Calu3 (cell line): ENCODE data around the gene TTC4. TPM values are rescaled to one million over a fixed set of nuclear protein-coding genes. Genes with fewer than 3 reads are reported as not detected.
"Not testable (repeated sequence)": the region's sequence is repeated elsewhere in the genome, so short reads cannot be mapped to it uniquely, and the experiment has no call there.

Experiments used
- BruUV-seq: library from RNA; stranded (reverse); fragments of 400-500 nt; replicated peaks from 2 replicates; lab custom pipeline; 2021; lab: Mats Ljungman, UMichigan
- CTCF ChIA-PET: fragments of 300-600 bp; sonication (Branson Sonifier 250); formaldehyde crosslinking; loops from one replicate; lab custom pipeline; 2022; ENCODE audit warnings: antibody characterized with exemption; lab: Charles Lee
- DNase-seq: peaks from one replicate; pipeline ENCODE4 v3.0.0; 2022
- H3K27ac Mint-ChIP-seq: one replicate; pipeline ENCODE4 v1.8.0; 2022; ENCODE audit warnings: mixed read lengths; ENCODE audit not compliant: unreplicated experiment
- H3K27me3 Mint-ChIP-seq: one replicate; pipeline ENCODE4 v1.8.0; 2022; ENCODE audit warnings: mixed read lengths; ENCODE audit not compliant: unreplicated experiment
- H3K36me3 Mint-ChIP-seq: one replicate; pipeline ENCODE4 v1.8.0; 2022; ENCODE audit warnings: mild to moderate bottlenecking, moderate library complexity, mixed read lengths; ENCODE audit not compliant: insufficient read depth, unreplicated experiment
- H3K4me1 Mint-ChIP-seq: one replicate; pipeline ENCODE4 v1.8.0; 2022; ENCODE audit warnings: mild to moderate bottlenecking, low read depth, mixed read lengths; ENCODE audit not compliant: unreplicated experiment
- H3K4me3 Mint-ChIP-seq: one replicate; pipeline ENCODE4 v1.8.0; 2022; ENCODE audit warnings: mild to moderate bottlenecking, low read depth, moderate library complexity, mixed read lengths; ENCODE audit not compliant: unreplicated experiment
- H3K9me3 Mint-ChIP-seq: one replicate; pipeline ENCODE4 v1.8.0; 2022; ENCODE audit warnings: low read depth, mixed read lengths; ENCODE audit not compliant: unreplicated experiment
- CTCF ChIP-seq: fragments of 200-600 bp; IDR thresholded peaks from one replicate; pipeline ENCODE4 v1.8.0; 2022; ENCODE audit warnings: antibody characterized with exemption; ENCODE audit not compliant: unreplicated experiment
- intact Hi-C: fragments of 100-400 bp; cut with micrococcal nuclease; formaldehyde crosslinking; loops from one replicate; pipeline ENCODE4 v1.10.0; 2022; ENCODE audit not compliant: unreplicated experiment
- total RNA-seq: library from RNA; stranded (reverse); gene quantifications from 2 replicates; pipeline ENCODE4 v1.2.3, GENCODE V29; 2022

TTC4 gene
- total RNA-seq, 1 experiment from 2014 or later, result 22.9 TPM

- Mint-ChIP-seq H3K27me3 (no peaks in the 10 kb centered on the region), H3K36me3 (no peaks in the 10 kb centered on the region), H3K9me3 (no peaks in the 10 kb centered on the region), H3K4me3 (no peak overlapping the region), H3K27ac (no peak overlapping the region), H3K4me1 (no peaks in the 10 kb centered on the region)
- DNase-seq, result no peak
- TF ChIP-seq CTCF, result no peak
- intact Hi-C loops, result no loop called here
- CTCF ChIA-PET, result no interaction called here
- no TSS peak for BruUV-seq
Observed at GRCh38 chr1:54774820-54775498, 59.3 kb downstream of the TTC4 start.

GRCh38 chr1:54775828-54776721 lies 60.4 kb downstream of the TTC4 start:
- H3K27ac Mint-ChIP-seq, H3K9me3 Mint-ChIP-seq, H3K27me3 Mint-ChIP-seq, H3K4me3 Mint-ChIP-seq, CTCF ChIA-PET, H3K4me1 Mint-ChIP-seq, BruUV-seq, DNase-seq, H3K36me3 Mint-ChIP-seq, intact Hi-C loops: not testable (repeated sequence)

DNA sequence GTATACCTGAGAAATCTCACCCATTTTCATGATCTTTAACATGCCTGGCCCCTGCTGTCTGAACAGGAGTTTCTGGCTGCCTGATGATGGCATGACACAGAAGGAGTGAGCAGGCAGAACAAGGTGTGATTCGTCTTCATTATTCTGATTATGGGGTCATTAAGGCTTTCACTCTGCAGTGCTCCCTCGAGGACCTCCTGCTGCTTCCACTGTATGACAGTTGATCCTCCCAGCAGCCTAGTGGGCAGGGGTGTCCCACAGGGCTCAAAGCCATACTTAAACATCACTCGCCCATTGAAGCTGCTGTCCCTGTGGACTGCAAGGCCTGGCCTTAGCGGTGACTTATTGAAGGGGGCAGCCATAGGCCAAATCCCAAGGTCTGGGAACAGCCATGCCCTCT lies 61.4 kb downstream of the TTC4 start:
- intact Hi-C loops, result no loop called here
- BruUV-seq, result no TSS peak
- CTCF ChIA-PET, result no interaction called here

GRCh38 chr1:54777431-54777830 lies 61.8 kb downstream of the TTC4 start:
- H3K27ac Mint-ChIP-seq, result no peak overlapping the region
- no peak for DNase-seq
- intact Hi-C loops, result no loop called here
- BruUV-seq, result no TSS peak
- TF ChIP-seq CTCF, result no peak
- CTCF ChIA-PET, result no interaction called here
- no peaks in the 10 kb centered on the region for H3K4me1 Mint-ChIP-seq
- no peak overlapping the region for H3K4me3 Mint-ChIP-seq
- no peaks in the 10 kb centered on the region for H3K27me3 Mint-ChIP-seq
- H3K9me3 Mint-ChIP-seq, result no peaks in the 10 kb centered on the region
- H3K36me3 Mint-ChIP-seq, result no peaks in the 10 kb centered on the region

More for the DNA sequence above, 61.4 kb downstream of the TTC4 start:
- H3K27ac Mint-ChIP-seq, result no peak overlapping the region
- no peaks in the 10 kb centered on the region for H3K27me3 Mint-ChIP-seq
- no peaks in the 10 kb centered on the region for H3K4me1 Mint-ChIP-seq
- no peak for TF ChIP-seq CTCF
- DNase-seq, result no peak
- H3K9me3 Mint-ChIP-seq, result no peaks in the 10 kb centered on the region
- no peaks in the 10 kb centered on the region for H3K36me3 Mint-ChIP-seq
- H3K4me3 Mint-ChIP-seq, result no peak overlapping the region
